Stimulated activated CD4-positive, alpha-beta T cell treated with anti-CD3 and anti-CD28 coated beads, TNF-alpha, amount 100 ng/mL, for 4 hours (primary cell): ENCODE data around the gene SNRNP27.

ENCODE experiments used
- DNase-seq, 3 experiments: peaks; one replicate each; pipeline ENCODE4 v3.0.0-alpha.2; 2020; ENCODE audit warnings: low read depth in 3 of 3

The SNRNP27 gene

GRCh38 chr2:69916106-69916505, 22.4 kb downstream of the SNRNP27 start:
- DNase-seq: no peak

- DNase-seq: no peak
Observed at GRCh38 chr2:69917852-69918251, 24.1 kb downstream of the SNRNP27 start.

- DNase-seq: no peak
Observed at GRCh38 chr2:69918401-69918800, 24.6 kb downstream of the SNRNP27 start.

GRCh38 chr2:69923116-69923515, 29.4 kb downstream of the SNRNP27 start:
- no peak for DNase-seq

GRCh38 chr2:69926849-69927515, 33.2 kb downstream of the SNRNP27 start:
- DNase-seq: no peak

GRCh38 chr2:69931832-69932595, 38.3 kb downstream of the SNRNP27 start:
- DNase-seq: no peak

- no peak for DNase-seq
Observed at GRCh38 chr2:69932596-69932922, 38.8 kb downstream of the SNRNP27 start.

GRCh38 chr2:69933254-69933828, 39.6 kb downstream of the SNRNP27 start:
- no peak for DNase-seq

GRCh38 chr2:69933839-69934613, 40.3 kb downstream of the SNRNP27 start:
- no peak for DNase-seq

GRCh38 chr2:69934614-69934908, 40.8 kb downstream of the SNRNP27 start:
- no peak for DNase-seq

GRCh38 chr2:69935011-69935410, 41.3 kb downstream of the SNRNP27 start:
- DNase-seq: no peak

- DNase-seq: no peak
Observed at GRCh38 chr2:69936906-69937305, 43.1 kb downstream of the SNRNP27 start.

GRCh38 chr2:69937968-69938367, 44.2 kb downstream of the SNRNP27 start:
- DNase-seq: no peak

GRCh38 chr2:69939722-69940121, 46.0 kb downstream of the SNRNP27 start:
- DNase-seq: no peak

GRCh38 chr2:69940691-69941090, 46.9 kb downstream of the SNRNP27 start:
- no peak for DNase-seq

- DNase-seq: no peak
Observed at GRCh38 chr2:69943000-69943842, 49.5 kb downstream of the SNRNP27 start.

- no peak for DNase-seq
Observed at GRCh38 chr2:69943843-69944525, 50.2 kb downstream of the SNRNP27 start.

- DNase-seq: no peak
Observed at GRCh38 chr2:69944756-69945155, 51.0 kb downstream of the SNRNP27 start.

- no peak for DNase-seq
Observed at GRCh38 chr2:69945441-69945840, 51.7 kb downstream of the SNRNP27 start.

- DNase-seq: no peak
Observed at GRCh38 chr2:69945941-69946340, 52.2 kb downstream of the SNRNP27 start.
